HG03521 (cell line): ENCODE measurements around the gene SELE.
"Not testable (repeated sequence)": the region's sequence is repeated elsewhere in the genome, so short reads cannot be mapped to it uniquely, and the experiment has no call there.

ENCODE experiments used
- ATAC-seq: cut with Tn5 transposase; IDR thresholded peaks from one replicate; pipeline ENCODE4 v1.9.1; 2021; ENCODE audit warnings: mild to moderate bottlenecking, moderate library complexity; ENCODE audit not compliant: unreplicated experiment

SELE gene

GRCh38 chr1:169724168-169724567, 9.7 kb downstream of the SELE start:
- no peak for ATAC-seq

- ATAC-seq, result no peak
Observed at GRCh38 chr1:169723763-169724162, 10.1 kb downstream of the SELE start.

- ATAC-seq, result no peak
Observed at GRCh38 chr1:169722779-169723178, 11.1 kb downstream of the SELE start.

- not testable (repeated sequence) for ATAC-seq
Observed at GRCh38 chr1:169715100-169715499, 18.8 kb downstream of the SELE start.

GRCh38 chr1:169713090-169713489, 20.8 kb downstream of the SELE start:
- ATAC-seq, result not testable (repeated sequence)

- ATAC-seq, result no peak
Observed at GRCh38 chr1:169712309-169712631, 21.6 kb downstream of the SELE start.

GRCh38 chr1:169711469-169712308, 22.2 kb downstream of the SELE start, which contains the start of gene SELL:
SELL (minus strand) TSS chr1:169711620; CDS start chr1:169711498, 122 bp downstream.
- ATAC-seq, result peak; percentile 66

GRCh38 chr1:169708647-169709046, 25.2 kb downstream of the SELE start:
- no peak for ATAC-seq

GRCh38 chr1:169707912-169708604, 25.8 kb downstream of the SELE start:
- ATAC-seq, result no peak

- ATAC-seq, result no peak
Observed at GRCh38 chr1:169704797-169705196, 29.1 kb downstream of the SELE start.

- ATAC-seq, result no peak
Observed at GRCh38 chr1:169701261-169702005, 32.4 kb downstream of the SELE start.

- no peak for ATAC-seq
Observed at GRCh38 chr1:169699707-169700106, 34.2 kb downstream of the SELE start.

- ATAC-seq, result no peak
Observed at GRCh38 chr1:169698976-169699375, 34.9 kb downstream of the SELE start.

GRCh38 chr1:169697755-169698154, 36.1 kb downstream of the SELE start:
- no peak for ATAC-seq

- ATAC-seq, result no peak
Observed at GRCh38 chr1:169696273-169697100, 37.4 kb downstream of the SELE start.

GRCh38 chr1:169694304-169695075, 39.4 kb downstream of the SELE start:
- ATAC-seq, result peak; percentile 35

- ATAC-seq, result no peak
Observed at GRCh38 chr1:169692756-169693460, 41.0 kb downstream of the SELE start.

- no peak for ATAC-seq
Observed at GRCh38 chr1:169690489-169690888, 43.4 kb downstream of the SELE start.

GRCh38 chr1:169689395-169689794, 44.5 kb downstream of the SELE start:
- no peak for ATAC-seq
